Chondrocyte (in vitro differentiated cells): Measurements from ENCODE around the gene RBM34. TPM values are rescaled to one million over a fixed set of nuclear protein-coding genes. Genes with fewer than 3 reads are reported as not detected.
A peak's percentile ranks its signal among the peaks of the same experiment; 100 is the strongest.

ENCODE experiments used
- DNase-seq: peaks from one replicate; pipeline ENCODE4 v3.0.0; 2021; ENCODE audit warnings: mixed read lengths, low spot score
- H3K27ac Mint-ChIP-seq: one replicate; pipeline ENCODE4 v1.8.0; 2021; ENCODE audit warnings: mild to moderate bottlenecking, moderate library complexity, mixed read lengths; ENCODE audit not compliant: unreplicated experiment
- H3K27me3 Mint-ChIP-seq: 2 replicates; pipeline ENCODE4 v1.8.0; 2021; ENCODE audit warnings: low read depth, mixed read lengths
- H3K36me3 Mint-ChIP-seq: 2 replicates; pipeline ENCODE4 v1.8.0; 2021; ENCODE audit warnings: low read depth, mixed read lengths
- H3K4me1 Mint-ChIP-seq: 2 replicates; pipeline ENCODE4 v1.8.0; 2021; ENCODE audit warnings: low read depth, mild to moderate bottlenecking, mixed read lengths
- H3K4me3 Mint-ChIP-seq: one replicate; pipeline ENCODE4 v1.8.0; 2021; ENCODE audit warnings: mild to moderate bottlenecking, moderate library complexity, mixed read lengths; ENCODE audit not compliant: unreplicated experiment
- H3K9me3 Mint-ChIP-seq: 2 replicates; pipeline ENCODE4 v1.8.0; 2021; ENCODE audit warnings: low read depth, mixed read lengths
- CTCF ChIP-seq: fragments of 200-600 bp; sonication (generic); IDR thresholded peaks from 2 replicates; pipeline ENCODE4 v1.5.0; 2021; ENCODE audit warnings: antibody characterized with exemption, mild to moderate bottlenecking, moderate library complexity
- total RNA-seq: library from RNA; stranded (reverse); gene quantifications from 3 replicates; pipeline ENCODE4 v1.2.1, GENCODE V29; 2021

RBM34 gene
- total RNA-seq, 1 donor from 2014 or later = 67.6 TPM

DNA sequence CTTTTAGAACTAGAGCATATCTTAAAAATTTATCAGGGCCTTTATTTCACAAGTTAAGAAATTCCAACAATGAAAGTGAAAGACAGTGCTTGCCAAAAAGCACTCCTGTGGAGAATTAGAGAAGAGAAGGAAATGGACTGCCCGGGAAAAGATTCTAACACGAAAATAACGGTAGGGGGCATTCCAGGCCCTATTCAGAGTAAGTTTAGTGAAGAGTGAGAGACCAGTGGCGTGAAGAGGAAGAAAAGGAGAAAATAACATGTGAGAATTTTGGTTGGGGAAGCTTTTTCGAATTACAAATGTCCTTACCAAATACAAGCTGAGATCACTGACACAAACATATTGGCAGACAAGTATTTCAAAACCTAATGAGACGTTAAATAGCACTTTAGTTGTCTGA, 38.4 kb upstream of the RBM34 start:
- peak; percentile 79 for TF ChIP-seq CTCF
- Mint-ChIP-seq H3K27ac (peak overlapping the region; percentile 74), H3K9me3 (no peaks in the 10 kb centered on the region), H3K36me3 (no peaks in the 10 kb centered on the region), H3K4me3 (no peak overlapping the region), H3K4me1 (peaks cover 7% of the 10 kb centered on the region), H3K27me3 (no peaks in the 10 kb centered on the region)
- no peak for DNase-seq

DNA sequence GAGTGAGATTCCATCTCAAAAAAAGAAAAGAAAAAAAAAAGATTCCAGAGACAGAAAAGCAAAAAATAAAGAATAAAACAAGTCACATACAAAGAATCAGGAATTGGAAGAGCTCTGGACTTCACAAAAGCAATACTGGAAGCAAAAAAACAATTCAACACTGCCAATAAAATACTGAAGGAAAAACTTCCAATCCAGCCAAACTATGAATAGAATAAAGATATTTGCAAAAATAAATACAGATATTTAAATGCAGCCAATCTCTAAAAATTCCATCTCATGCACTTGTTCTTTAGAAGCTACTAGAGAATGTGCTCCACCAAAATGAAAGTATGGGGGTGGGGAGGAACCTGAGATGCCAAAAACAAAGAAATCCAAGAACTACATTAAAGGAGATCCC, 29.4 kb upstream of the RBM34 start:
- Mint-ChIP-seq H3K9me3 (no peaks in the 10 kb centered on the region), H3K4me1 (peaks cover 6% of the 10 kb centered on the region), H3K4me3 (no peak overlapping the region), H3K36me3 (peaks cover 5% of the 10 kb centered on the region), H3K27me3 (no peaks in the 10 kb centered on the region), H3K27ac (no peak overlapping the region)
- no peak for TF ChIP-seq CTCF
- no peak for DNase-seq

- Mint-ChIP-seq H3K9me3 (no peaks in the 10 kb centered on the region), H3K27me3 (no peaks in the 10 kb centered on the region), H3K4me3 (no peak overlapping the region), H3K36me3 (peaks cover 6% of the 10 kb centered on the region), H3K4me1 (peaks cover 6% of the 10 kb centered on the region), H3K27ac (no peak overlapping the region)
- no peak for DNase-seq
- TF ChIP-seq CTCF = no peak
These were observed 26.3 kb upstream of the RBM34 start for GRCh38 chr1:235187316-235187715.

GRCh38 chr1:235181561-235182245, 20.7 kb upstream of the RBM34 start:
- no peaks in the 10 kb centered on the region for H3K27me3 Mint-ChIP-seq
- H3K36me3 Mint-ChIP-seq = peaks cover 21% of the 10 kb centered on the region
- no peak for DNase-seq
- no peak for TF ChIP-seq CTCF
- H3K4me1 Mint-ChIP-seq = no peaks in the 10 kb centered on the region
- no peak overlapping the region for H3K4me3 Mint-ChIP-seq
- H3K9me3 Mint-ChIP-seq = no peaks in the 10 kb centered on the region
- no peak overlapping the region for H3K27ac Mint-ChIP-seq

- Mint-ChIP-seq H3K4me1 (no peaks in the 10 kb centered on the region), H3K9me3 (no peaks in the 10 kb centered on the region), H3K27ac (no peak overlapping the region), H3K36me3 (peaks cover 24% of the 10 kb centered on the region), H3K4me3 (no peak overlapping the region), H3K27me3 (no peaks in the 10 kb centered on the region)
- DNase-seq = no peak
- TF ChIP-seq CTCF = no peak
These were observed 19.9 kb upstream of the RBM34 start for GRCh38 chr1:235180916-235181460.
